Trophoblast cell (in vitro differentiated cells and primary cell): Measurements from ENCODE around the gene MPZL2.
A peak's percentile ranks its signal among the peaks of the same experiment; 100 is the strongest.

ENCODE experiments used
- DNase-seq, 2 donors: peaks; one replicate each; pipeline ENCODE4 v3.0.0-alpha.2; 2016
- H2AFZ ChIP-seq: 2 replicates; pipeline ENCODE4 v1.6.1; 2013; ENCODE audit warnings: low read length, moderate library complexity, mild to moderate bottlenecking; ENCODE audit not compliant: insufficient read depth, poor library complexity
- H2AK5ac ChIP-seq: 2 replicates; pipeline ENCODE4 v1.6.1; 2013; ENCODE audit warnings: mild to moderate bottlenecking, low read length
- H2BK120ac ChIP-seq: 2 replicates; pipeline ENCODE4 v1.6.1; 2013; ENCODE audit warnings: low read length, mild to moderate bottlenecking, moderate library complexity; ENCODE audit not compliant: insufficient read depth, poor library complexity
- H2BK12ac ChIP-seq: 2 replicates; pipeline ENCODE4 v1.6.1; 2013; ENCODE audit warnings: mild to moderate bottlenecking, low read length, moderate library complexity
- H2BK5ac ChIP-seq: 2 replicates; pipeline ENCODE4 v1.6.1; 2013; ENCODE audit warnings: low read length, low read depth, moderate library complexity, mild to moderate bottlenecking; ENCODE audit not compliant: poor library complexity
- H3K14ac ChIP-seq: 2 replicates; pipeline ENCODE4 v1.6.1; 2013; ENCODE audit warnings: mild to moderate bottlenecking, low read length
- H3K18ac ChIP-seq: 2 replicates; pipeline ENCODE4 v1.6.1; 2013; ENCODE audit warnings: mild to moderate bottlenecking, low read length
- H3K23ac ChIP-seq: 2 replicates; pipeline ENCODE4 v1.6.1; 2013; ENCODE audit warnings: low read length
- H3K27ac ChIP-seq: 2 replicates; pipeline ENCODE4 v1.5.1; 2013; ENCODE audit warnings: low read depth, mild to moderate bottlenecking, inconsistent platforms, low read length, moderate library complexity
- H3K27me3 ChIP-seq: 2 replicates; pipeline ENCODE4 v1.6.1; 2013; ENCODE audit warnings: inconsistent platforms, mild to moderate bottlenecking, low read length, moderate library complexity; ENCODE audit not compliant: insufficient read depth
- H3K36me3 ChIP-seq, 2 experiments: 1 replicate in 1 of 2; 2 replicates in 1 of 2; pipeline ENCODE4 v1.6.1; 2013; ENCODE audit warnings: low read length in 2 of 2, mild to moderate bottlenecking in 2 of 2, moderate library complexity in 1 of 2; ENCODE audit not compliant: insufficient read depth in 2 of 2, control insufficient read depth in 1 of 2
- H3K4ac ChIP-seq: 2 replicates; pipeline ENCODE4 v1.6.1; 2013; ENCODE audit warnings: low read depth, mild to moderate bottlenecking, low read length, moderate library complexity
- H3K4me1 ChIP-seq, 2 experiments: 1 replicate in 1 of 2; 2 replicates in 1 of 2; pipeline ENCODE4 v1.6.1; 2013; ENCODE audit warnings: low read length in 2 of 2, mild to moderate bottlenecking in 2 of 2, moderate library complexity in 1 of 2; ENCODE audit not compliant: insufficient read depth in 2 of 2, control insufficient read depth in 1 of 2
- H3K4me2 ChIP-seq: 2 replicates; pipeline ENCODE4 v1.6.1; 2013; ENCODE audit warnings: inconsistent platforms, mild to moderate bottlenecking, low read length, moderate library complexity
- H3K4me3 ChIP-seq: 2 replicates; pipeline ENCODE4 v1.5.1; 2013; ENCODE audit warnings: mild to moderate bottlenecking, low read depth, low read length, inconsistent platforms
- H3K79me1 ChIP-seq: one replicate; pipeline ENCODE4 v1.6.1; 2013; ENCODE audit warnings: low read length
- H3K79me2 ChIP-seq: 2 replicates; pipeline ENCODE4 v1.6.1; 2013; ENCODE audit warnings: low read length, mild to moderate bottlenecking; ENCODE audit not compliant: control insufficient read depth, insufficient read depth, poor library complexity
- H3K9ac ChIP-seq: 2 replicates; pipeline ENCODE4 v1.6.1; 2013; ENCODE audit warnings: mild to moderate bottlenecking, low read length
- H3K9me3 ChIP-seq: 2 replicates; pipeline ENCODE4 v1.6.1; 2013; ENCODE audit warnings: low read depth, mild to moderate bottlenecking, control low read depth, inconsistent platforms, low read length; ENCODE audit not compliant: insufficient read depth
- H4K12ac ChIP-seq: 2 replicates; pipeline ENCODE4 v1.6.1; 2013; ENCODE audit warnings: low read depth, mild to moderate bottlenecking, low read length, moderate library complexity
- H4K8ac ChIP-seq: 2 replicates; pipeline ENCODE4 v1.6.1; 2013; ENCODE audit warnings: low read depth, mild to moderate bottlenecking, low read length, moderate library complexity
- H4K91ac ChIP-seq: one replicate; pipeline ENCODE4 v1.6.1; 2013; ENCODE audit warnings: low read depth, mild to moderate bottlenecking, low read length, moderate library complexity
- WGBS: extraction: QIAGEN DNeasy Blood & Tissue Kit; methylation state at CpG from one replicate; pipeline ENCODE4 v1.1.7; 2013; ENCODE audit warnings: missing lambda C conversion rate; ENCODE audit not compliant: insufficient read length, insufficient coverage; ENCODE audit errors: extremely low coverage; 5-methylcytosine and 5-hydroxymethylcytosine counted together

MPZL2 gene

DNA sequence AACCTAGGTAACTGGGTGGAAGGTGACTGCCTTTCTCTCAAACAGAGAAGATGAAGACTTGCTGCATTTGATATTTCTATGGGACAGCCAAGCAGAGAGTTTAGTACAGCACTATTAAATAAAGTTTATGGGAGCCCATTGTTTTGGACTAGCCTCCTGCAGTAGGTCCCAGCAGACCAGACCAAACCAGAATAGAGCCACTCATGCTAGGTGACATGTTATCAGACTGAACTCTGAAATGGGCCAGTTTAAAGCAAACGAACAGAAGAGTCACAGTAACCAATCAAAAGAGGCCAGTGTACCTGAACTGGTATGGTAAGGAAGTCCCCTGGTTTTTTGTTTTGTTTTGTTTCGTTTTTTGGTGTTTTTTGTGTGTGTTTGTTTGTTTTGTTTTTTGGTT lies 7.9 kb upstream of the MPZL2 start:
- no peak overlapping the region for H2AK5ac ChIP-seq
- H3K4me2 ChIP-seq, result no peak overlapping the region
- no peak overlapping the region for H3K23ac ChIP-seq
- H4K91ac ChIP-seq, result no peak overlapping the region
- no peak overlapping the region for H3K4ac ChIP-seq
- no peak overlapping the region for H3K14ac ChIP-seq
- H2BK12ac ChIP-seq, result no peak overlapping the region
- H2BK120ac ChIP-seq, result no peak overlapping the region
- H3K36me3 ChIP-seq, result no peaks in the 10 kb centered on the region
- DNase-seq, result no peak
- H3K27me3 ChIP-seq, result no peaks in the 10 kb centered on the region
- no peak overlapping the region for H3K18ac ChIP-seq
- H3K4me1 ChIP-seq, result peaks cover 8 to 9% of the 10 kb centered on the region in 2 experiments
- no peak overlapping the region for H3K27ac ChIP-seq
- no peak overlapping the region for H3K4me3 ChIP-seq
- WGBS, result 100% methylated on average over 1 of the region's 2 CpGs
- no peak overlapping the region for H4K8ac ChIP-seq
- no peak overlapping the region for H2AFZ ChIP-seq
- H3K9ac ChIP-seq, result no peak overlapping the region
- no peak overlapping the region for H4K12ac ChIP-seq
- H3K79me2 ChIP-seq, result no peaks in the 10 kb centered on the region
- H2BK5ac ChIP-seq, result no peak overlapping the region
- H3K79me1 ChIP-seq, result peaks cover 3% of the 10 kb centered on the region
- no peaks in the 10 kb centered on the region for H3K9me3 ChIP-seq

- Histone ChIP-seq H3K4ac (no peak overlapping the region), H3K79me2 (no peaks in the 10 kb centered on the region), H3K4me2 (no peak overlapping the region), H3K27ac (no peak overlapping the region), H3K18ac (no peak overlapping the region), H3K36me3 (no peaks in the 10 kb centered on the region), H2BK5ac (no peak overlapping the region), H3K27me3 (peaks cover 4% of the 10 kb centered on the region), H3K9me3 (no peaks in the 10 kb centered on the region), H3K23ac (no peak overlapping the region), H2BK12ac (no peak overlapping the region), H2BK120ac (no peak overlapping the region), H4K8ac (no peak overlapping the region), H3K4me3 (no peak overlapping the region), H2AK5ac (no peak overlapping the region), H3K9ac (no peak overlapping the region), H3K14ac (no peak overlapping the region), H2AFZ (no peak overlapping the region), H3K4me1 (peaks cover 2 to 6% of the 10 kb centered on the region in 2 experiments), H4K12ac (no peak overlapping the region), H4K91ac (no peak overlapping the region), H3K79me1 (no peaks in the 10 kb centered on the region)
- no CpG with 5 or more reads among the region's 4 CpGs for WGBS
- no peak for DNase-seq
Measured at GRCh38 chr11:118267486-118267885, 3.4 kb upstream of the MPZL2 start.

DNA sequence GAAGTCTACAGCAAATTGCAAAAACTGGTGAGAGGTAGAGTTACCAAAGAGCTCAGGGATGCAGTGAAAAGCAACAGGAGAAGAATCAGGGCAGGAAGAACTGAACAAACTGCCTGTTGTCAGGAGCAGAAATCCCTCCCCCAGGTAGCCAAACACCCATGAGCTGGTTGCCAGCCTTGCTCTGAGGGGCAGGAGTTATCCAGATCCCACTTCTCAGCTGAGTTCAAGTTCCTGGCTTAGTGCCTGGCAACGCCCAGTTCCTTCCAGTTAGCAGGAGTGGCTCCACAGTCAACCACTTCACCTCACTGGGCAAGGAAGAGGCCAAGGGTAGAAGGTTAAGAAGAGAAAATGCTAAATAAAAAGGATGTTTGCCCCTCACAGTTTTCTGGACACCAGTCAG lies 1.9 kb upstream of the MPZL2 start:
- H3K18ac ChIP-seq, result no peak overlapping the region
- no CpG with 5 or more reads among the region's 1 CpG for WGBS
- DNase-seq, result no peak
- no peak overlapping the region for H4K91ac ChIP-seq
- no peak overlapping the region for H2AFZ ChIP-seq
- H3K27ac ChIP-seq, result no peak overlapping the region
- no peak overlapping the region for H2AK5ac ChIP-seq
- no peaks in the 10 kb centered on the region for H3K79me1 ChIP-seq
- H3K36me3 ChIP-seq, result no peaks in the 10 kb centered on the region
- H3K9ac ChIP-seq, result no peak overlapping the region
- H4K8ac ChIP-seq, result no peak overlapping the region
- no peak overlapping the region for H2BK12ac ChIP-seq
- H3K4me1 ChIP-seq, result peaks cover 2 to 6% of the 10 kb centered on the region in 2 experiments
- H3K4ac ChIP-seq, result no peak overlapping the region
- H3K4me2 ChIP-seq, result no peak overlapping the region
- no peak overlapping the region for H2BK120ac ChIP-seq
- H3K27me3 ChIP-seq, result peaks cover 4% of the 10 kb centered on the region
- no peak overlapping the region for H2BK5ac ChIP-seq
- H3K79me2 ChIP-seq, result no peaks in the 10 kb centered on the region
- no peak overlapping the region for H3K23ac ChIP-seq
- H3K9me3 ChIP-seq, result no peaks in the 10 kb centered on the region
- H4K12ac ChIP-seq, result no peak overlapping the region
- H3K14ac ChIP-seq, result no peak overlapping the region
- no peak overlapping the region for H3K4me3 ChIP-seq

DNA sequence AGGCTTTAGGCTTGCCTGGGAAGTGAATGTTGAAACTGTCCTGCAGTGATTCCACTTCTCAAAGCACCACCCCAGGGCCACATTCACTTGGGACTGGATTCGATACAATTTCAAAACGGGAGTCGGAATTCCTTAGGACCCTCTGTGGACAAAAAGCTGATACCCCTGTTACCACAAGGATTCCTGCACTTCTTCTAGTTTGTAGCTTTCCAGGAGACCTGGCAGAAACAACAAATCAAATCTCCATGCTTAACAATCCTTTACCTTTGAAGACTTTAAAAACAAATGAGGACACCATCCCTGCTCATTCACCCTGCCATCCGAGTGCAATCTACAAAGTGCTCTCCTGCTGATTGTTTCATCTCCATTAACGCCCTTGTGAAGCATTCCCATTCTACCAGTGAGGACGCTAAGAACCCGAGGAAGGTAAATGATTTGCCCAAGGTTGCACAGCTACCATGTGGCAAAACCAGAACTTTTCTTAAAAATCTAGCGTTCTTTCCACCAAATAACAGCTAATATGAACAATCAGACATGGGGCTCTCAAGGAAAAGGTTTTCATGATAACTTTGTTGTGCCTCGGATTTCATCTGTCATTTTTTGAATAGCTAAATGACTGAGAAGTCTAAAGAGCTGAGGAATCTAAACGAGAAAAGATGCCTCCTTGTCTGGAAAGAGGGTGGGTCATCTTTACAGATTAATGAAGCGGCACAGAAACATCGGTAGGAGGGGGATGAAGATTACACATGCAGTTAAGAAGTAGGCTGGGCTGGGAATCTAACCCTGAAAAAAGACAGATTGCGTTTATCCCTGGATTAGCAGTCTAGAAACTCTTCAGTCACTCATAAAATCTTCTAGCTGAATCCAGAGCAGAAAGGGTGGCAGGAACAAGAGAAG lies 720 bp upstream of the MPZL2 start:
- H3K9me3 ChIP-seq, result no peaks in the 10 kb centered on the region
- H3K79me1 ChIP-seq, result no peaks in the 10 kb centered on the region
- no peak overlapping the region for H3K4me3 ChIP-seq

More for the DNA sequence above, 720 bp upstream of the MPZL2 start:
- Histone ChIP-seq H3K4ac (no peak overlapping the region), H3K4me2 (peak overlapping the region; percentile 60), H2AK5ac (no peak overlapping the region), H3K4me1 (peaks cover 2 to 6% of the 10 kb centered on the region in 2 experiments), H4K12ac (no peak overlapping the region), H3K14ac (no peak overlapping the region), H2AFZ (no peak overlapping the region), H3K27ac (no peak overlapping the region), H4K8ac (no peak overlapping the region), H3K36me3 (no peaks in the 10 kb centered on the region), H2BK12ac (no peak overlapping the region), H3K9ac (no peak overlapping the region), H3K23ac (no peak overlapping the region), H2BK5ac (no peak overlapping the region), H4K91ac (no peak overlapping the region), H3K79me2 (no peaks in the 10 kb centered on the region), H2BK120ac (no peak overlapping the region), H3K27me3 (peaks cover 4% of the 10 kb centered on the region), H3K18ac (no peak overlapping the region)
- no CpG with 5 or more reads among the region's 13 CpGs for WGBS
- DNase-seq, result no peak
